Adipose tissue (tissue), 3 donors: Measurements from ENCODE around the gene MAST4. TPM values are rescaled to one million over a fixed set of nuclear protein-coding genes. Genes with fewer than 3 reads are reported as not detected.

Experiments
- H3K27ac ChIP-seq: one replicate; pipeline ENCODE4 v1.5.1; 2013; ENCODE audit warnings: low read depth, low read length
- WGBS, 3 donors: extraction: QIAGEN DNeasy Blood & Tissue Kit; methylation state at CpG; one replicate each; pipeline ENCODE4 v1.1.7; 2013; 5-methylcytosine and 5-hydroxymethylcytosine counted together
- polyA plus RNA-seq, 3 donors: library from polyadenylated mRNA; stranded (reverse); fragments of 200-250 nt; gene quantifications; one replicate each; pipeline ENCODE4 v1.2.3, GENCODE V29; 2013
- donor health status: healthy with polysubstance abuse.
- donor health status: Bipolar disorder and iron deficiency.
- donor health status: healthy.

MAST4 gene
- polyA plus RNA-seq, 3 donors = 2.7 to 16.6 (median 11.8) TPM

GRCh38 chr5:66843065-66843464 lies 246.9 kb downstream of the MAST4 start:
- H3K27ac ChIP-seq = no peak overlapping the region
- 72 to 74% (median 74%) methylated on average over 4 of the region's 4 CpGs for WGBS, 3 donors

GRCh38 chr5:66848749-66849641 lies 252.8 kb downstream of the MAST4 start:
- 50 to 76% (median 50%) methylated on average over 10 of the region's 10 CpGs for WGBS, 3 donors
- H3K27ac ChIP-seq = no peak overlapping the region

GRCh38 chr5:66849803-66850202 lies 253.6 kb downstream of the MAST4 start:
- no peak overlapping the region for H3K27ac ChIP-seq
- 72 to 85% (median 72%) methylated on average over 1 of the region's 1 CpG for WGBS, 3 donors

- WGBS, 3 donors = 76 to 83% (median 76%) methylated on average over 5 of the region's 5 CpGs
- H3K27ac ChIP-seq = no peak overlapping the region
These were observed 254.3 kb downstream of the MAST4 start for GRCh38 chr5:66850354-66851075.

- no peak overlapping the region for H3K27ac ChIP-seq
- 49 to 69% (median 62%) methylated on average over 2 of the region's 2 CpGs for WGBS, 3 donors
These were observed 255.1 kb downstream of the MAST4 start for GRCh38 chr5:66851306-66851705.

GRCh38 chr5:66854416-66854815 lies 258.2 kb downstream of the MAST4 start:
- WGBS, 3 donors = 62 to 84% (median 79%) methylated on average over 4 of the region's 4 CpGs
- H3K27ac ChIP-seq = no peak overlapping the region

GRCh38 chr5:66856041-66856805 lies 260.0 kb downstream of the MAST4 start:
- no peak overlapping the region for H3K27ac ChIP-seq
- WGBS, 3 donors = 70 to 83% (median 82%) methylated on average over 2 of the region's 2 CpGs

GRCh38 chr5:66859526-66859925 lies 263.3 kb downstream of the MAST4 start:
- WGBS, 3 donors = 72 to 91% (median 74%) methylated on average over 2 of the region's 2 CpGs
- H3K27ac ChIP-seq = no peak overlapping the region

GRCh38 chr5:66860199-66860975 lies 264.2 kb downstream of the MAST4 start:
- 30 to 31% (median 31%) methylated on average over 7 of the region's 7 CpGs for WGBS, 3 donors
- H3K27ac ChIP-seq = no peak overlapping the region

GRCh38 chr5:66861402-66861801 lies 265.2 kb downstream of the MAST4 start:
- 61 to 68% (median 66%) methylated on average over 1 of the region's 1 CpG for WGBS, 3 donors
- H3K27ac ChIP-seq = no peak overlapping the region

- 63 to 95% (median 86%) methylated on average over 2 of the region's 2 CpGs for WGBS, 3 donors
- H3K27ac ChIP-seq = no peak overlapping the region
These were observed 265.8 kb downstream of the MAST4 start for GRCh38 chr5:66862020-66862419.

GRCh38 chr5:66863243-66864170 lies 267.3 kb downstream of the MAST4 start:
- no peak overlapping the region for H3K27ac ChIP-seq
- 73 to 77% (median 76%) methylated on average over 6 of the region's 6 CpGs for WGBS, 3 donors

- H3K27ac ChIP-seq = no peak overlapping the region
- WGBS, 3 donors = 69 to 77% (median 74%) methylated on average over 10 of the region's 10 CpGs
These were observed 268.2 kb downstream of the MAST4 start for GRCh38 chr5:66864240-66864884.

GRCh38 chr5:66867618-66868322 lies 271.6 kb downstream of the MAST4 start:
- no peak overlapping the region for H3K27ac ChIP-seq
- 77 to 90% (median 84%) methylated on average over 1 of the region's 1 CpG for WGBS, 3 donors

- WGBS, 3 donors = 78 to 86% (median 85%) methylated on average over 6 of the region's 6 CpGs
These were observed 273.2 kb downstream of the MAST4 start for GRCh38 chr5:66869347-66869746.

GRCh38 chr5:66870708-66871107 lies 274.5 kb downstream of the MAST4 start:
- H3K27ac ChIP-seq = no peak overlapping the region
- whole genome bisulfite sequencing, 3 donors = 96 to 98% (median 96%) methylated on average over 10 of the region's 10 CpGs

More at GRCh38 chr5:66869347-66869746, 273.2 kb downstream of the MAST4 start:
- H3K27ac ChIP-seq = no peak overlapping the region
